HG03175 (cell line): ENCODE results near the gene PPP2R1B.

Experiments
- ATAC-seq: cut with Tn5 transposase; IDR thresholded peaks from one replicate; pipeline ENCODE4 v1.9.1; 2021; ENCODE audit warnings: mild to moderate bottlenecking, moderate library complexity; ENCODE audit not compliant: unreplicated experiment

The PPP2R1B gene

GRCh38 chr11:111698852-111699559 lies 67.2 kb downstream of the PPP2R1B start:
- ATAC-seq = no peak

DNA sequence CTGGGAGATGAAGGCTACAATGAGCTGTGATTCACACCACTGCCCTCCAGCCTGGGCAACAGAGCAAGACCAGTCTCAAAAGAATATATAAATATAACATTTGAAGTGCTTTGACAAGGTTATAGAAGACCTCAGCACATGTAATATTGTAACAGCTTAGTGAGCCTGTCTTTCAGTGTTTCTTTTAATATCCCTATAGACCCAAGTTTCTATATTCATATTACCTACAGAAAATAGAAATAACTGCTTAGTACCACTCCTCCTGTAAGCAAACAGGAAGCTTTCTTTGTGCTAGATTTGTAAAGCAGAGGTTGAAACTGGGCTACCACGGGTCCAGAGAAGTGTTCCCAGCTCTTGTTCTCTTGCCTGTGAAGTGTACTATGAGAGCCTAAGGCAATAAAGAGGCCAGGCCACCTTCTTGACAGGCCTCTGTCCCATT lies 68.2 kb downstream of the PPP2R1B start:
- ATAC-seq = peak; percentile 66

DNA sequence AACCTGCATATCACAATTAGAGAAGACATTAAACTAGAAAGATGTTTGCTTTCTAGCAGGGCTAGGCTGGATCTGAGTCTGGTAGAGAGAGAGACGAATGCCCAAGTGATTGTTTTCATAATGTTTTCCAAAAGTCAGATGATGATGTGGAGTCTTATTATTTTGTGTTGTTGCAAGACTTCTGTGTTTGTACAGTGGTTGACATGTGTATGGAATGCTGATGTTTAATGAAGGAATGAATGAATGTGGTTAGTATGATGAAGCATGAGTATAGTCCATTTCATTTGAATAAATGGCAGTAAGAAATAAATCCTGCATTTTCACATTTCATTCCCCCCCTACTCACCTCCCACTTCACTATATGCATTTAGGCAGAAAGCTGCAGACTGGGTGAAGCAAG lies 69.6 kb downstream of the PPP2R1B start:
- no peak for ATAC-seq

DNA sequence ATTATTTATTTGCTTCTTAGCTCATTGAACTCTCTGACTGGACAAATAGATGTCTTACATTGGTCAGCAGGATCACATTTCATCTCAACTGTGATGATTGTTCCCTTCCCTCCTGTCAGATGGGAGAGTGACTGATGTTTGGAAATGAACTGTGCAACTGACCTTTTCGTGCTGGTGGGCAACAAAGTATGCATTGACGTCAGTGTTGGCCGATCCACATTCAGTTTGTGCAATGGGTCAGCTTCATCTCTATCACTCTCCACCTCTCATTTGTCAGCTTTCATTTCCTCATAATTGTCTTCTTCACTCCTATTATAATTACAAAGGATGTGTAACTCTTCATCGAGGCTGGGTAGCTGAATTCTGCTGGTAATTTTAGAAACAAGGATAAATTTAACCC lies 71.3 kb downstream of the PPP2R1B start:
- ATAC-seq = no peak

DNA sequence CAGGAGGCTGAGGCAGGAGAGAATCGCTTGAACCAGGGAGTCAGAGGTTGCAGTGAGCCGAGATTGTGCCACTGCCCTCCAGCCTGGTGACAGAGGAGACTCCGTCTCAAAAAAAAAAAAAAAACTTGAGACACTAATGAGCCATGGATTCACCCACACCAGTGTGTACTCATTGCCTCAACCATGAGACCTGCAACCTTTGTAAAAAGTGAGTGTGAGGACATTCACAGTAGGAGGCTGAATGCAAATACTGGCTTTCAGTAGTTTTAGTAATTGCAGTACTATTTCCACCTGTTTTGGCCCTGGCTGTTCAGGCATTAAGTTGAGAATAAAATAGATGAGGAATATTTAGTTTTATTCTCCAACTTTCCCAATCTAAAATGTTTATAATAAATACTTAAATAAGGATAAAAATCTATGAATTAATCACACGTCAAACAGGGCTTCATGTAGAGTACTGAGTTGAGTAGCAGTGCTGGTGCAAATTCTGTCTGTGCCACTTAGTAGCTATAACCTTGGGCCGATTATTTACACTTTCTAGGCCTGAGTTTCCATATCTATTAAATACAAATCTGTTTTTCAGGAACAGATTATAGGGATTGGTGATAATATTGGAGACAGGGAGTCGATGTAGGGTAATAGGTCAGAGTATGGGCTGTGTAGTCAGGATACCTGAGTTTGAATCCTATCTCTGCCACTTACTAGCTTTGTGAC lies 72.8 kb downstream of the PPP2R1B start:
- ATAC-seq = no peak

GRCh38 chr11:111691741-111692140 lies 74.4 kb downstream of the PPP2R1B start:
- ATAC-seq = no peak

DNA sequence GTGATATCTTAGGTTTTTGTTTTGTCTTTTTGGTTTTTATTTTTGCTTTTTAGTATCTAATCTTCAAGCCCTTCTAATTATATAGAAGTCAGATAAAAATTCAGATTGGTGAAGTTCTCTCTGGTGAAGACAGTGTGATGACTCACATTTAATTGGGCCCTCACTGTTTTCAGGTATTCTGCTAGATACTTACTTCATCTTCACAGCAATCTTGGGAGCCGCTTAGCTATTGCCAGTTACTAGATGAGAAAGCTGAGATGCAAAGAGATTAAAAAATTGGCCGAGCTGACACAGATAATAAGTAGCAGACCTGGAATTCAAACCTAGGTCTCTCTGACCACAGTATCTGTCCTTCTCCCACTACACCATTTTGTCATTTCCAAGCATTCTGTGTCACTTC lies 75.0 kb downstream of the PPP2R1B start:
- ATAC-seq = no peak

DNA sequence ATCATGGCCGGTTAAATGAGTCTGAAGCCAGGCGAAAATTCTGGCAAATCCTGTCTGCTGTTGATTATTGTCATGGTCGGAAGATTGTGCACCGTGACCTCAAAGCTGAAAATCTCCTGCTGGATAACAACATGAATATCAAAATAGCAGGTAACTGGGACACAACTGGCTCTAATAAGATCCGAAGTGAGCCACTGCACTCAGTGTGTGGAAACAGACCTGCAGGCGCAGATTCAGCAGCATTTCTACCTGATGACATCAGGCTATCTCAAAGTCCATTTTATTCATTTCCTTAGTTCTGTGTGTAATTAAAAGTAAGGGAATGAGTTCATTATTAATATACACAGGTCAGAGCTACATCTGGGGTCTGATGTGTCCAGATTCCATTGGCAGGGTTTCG lies 78.2 kb downstream of the PPP2R1B start:
- no peak for ATAC-seq

- ATAC-seq = no peak
Measured at GRCh38 chr11:111684251-111684650, 81.9 kb downstream of the PPP2R1B start.

- ATAC-seq = no peak
Measured at GRCh38 chr11:111683806-111684205, 82.4 kb downstream of the PPP2R1B start.

DNA sequence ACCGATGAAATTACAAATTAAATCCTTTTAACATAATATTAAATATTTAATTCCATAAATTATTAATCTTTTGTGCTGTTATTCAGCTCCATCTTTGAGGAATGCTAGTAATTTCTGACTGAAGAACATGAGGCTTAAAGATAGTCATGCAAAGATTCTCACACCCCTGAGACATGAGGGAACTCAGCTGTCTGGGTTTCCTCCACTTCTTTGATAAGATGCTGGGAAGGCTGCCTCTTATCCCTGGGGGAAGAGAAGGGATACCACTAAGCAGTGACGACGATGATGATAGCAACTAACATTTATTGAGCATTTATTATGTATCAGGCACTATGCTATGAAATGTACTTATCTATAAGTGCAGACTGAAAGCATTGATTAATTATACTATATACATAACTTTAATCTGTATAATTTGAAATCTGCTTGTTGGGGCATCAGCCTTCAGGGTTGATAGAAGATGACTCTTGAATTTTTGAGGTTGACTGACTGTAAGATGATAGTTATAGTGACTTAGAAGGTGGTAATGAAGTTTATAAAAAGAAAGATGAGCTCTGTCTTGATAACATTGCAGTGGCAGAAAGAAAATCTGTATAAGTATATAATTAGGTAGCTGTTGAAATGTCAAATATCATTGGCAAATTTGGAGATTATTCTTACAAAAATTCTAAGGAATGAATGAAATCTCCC lies 85.6 kb downstream of the PPP2R1B start:
- no peak for ATAC-seq
